ENCODE results near the gene TNFRSF1A.

DNA sequence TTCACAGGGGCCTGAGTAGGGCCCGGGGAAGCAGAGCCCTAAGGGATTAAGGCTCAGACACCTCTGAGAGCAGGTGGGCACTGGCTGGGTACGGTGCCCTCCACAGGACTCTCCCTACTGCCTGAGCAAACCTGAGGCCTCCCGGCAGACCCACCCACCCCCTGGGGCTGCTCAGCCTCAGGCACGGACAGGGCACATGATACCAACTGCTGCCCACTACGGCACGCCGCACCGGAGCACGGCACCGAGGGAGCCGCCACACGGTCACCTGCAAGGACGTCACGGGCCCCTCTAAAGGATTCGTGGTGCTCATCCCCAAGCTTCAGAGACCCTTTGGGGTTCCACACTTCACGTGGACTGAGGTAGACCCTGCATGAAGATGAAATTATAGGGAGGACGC is 49.1 kb upstream of the TNFRSF1A start:
- TF ChIP-seq EZH2 (IDR thresholded peaks at IDR 0.05; ENCODE audit: borderline replicate concordance, low read depth, low read length, poor library complexity, severe bottlenecking) (no peak), CTCF (conservative IDR thresholded peaks at IDR 0.05; ENCODE audit: low read depth, low read length) (no peak)
